TTC549 (cell line): Measurements from ENCODE around the gene IL17REL.
"Not testable (repeated sequence)": the region's sequence is repeated elsewhere in the genome, so short reads cannot be mapped to it uniquely, and the experiment has no call there.

Experiments
- FAIRE-seq: peaks from 2 replicates; lab custom pipeline; 2012; peaks lifted over from hg19 to GRCh38; lab: Jason Lieb, UNC

IL17REL gene

DNA sequence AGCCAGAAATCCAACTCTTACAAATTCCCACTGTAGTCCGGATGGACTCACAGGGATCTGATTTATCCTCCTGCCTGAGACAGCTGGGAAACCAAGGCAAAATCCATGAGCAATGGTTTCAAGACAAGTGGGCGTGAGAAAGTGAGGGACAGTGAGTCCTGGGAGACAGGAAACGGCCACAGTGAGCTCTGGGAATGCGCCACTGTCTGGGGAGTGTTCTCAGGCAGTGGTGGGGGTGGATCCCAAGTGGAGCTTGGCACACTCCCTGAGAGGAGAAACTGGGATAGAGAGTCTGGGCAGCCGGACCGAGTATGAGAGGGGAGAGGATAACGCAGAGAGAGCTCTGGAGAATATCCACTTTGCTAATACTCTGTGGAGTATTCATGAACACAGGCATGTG lies 9.8 kb downstream of the IL17REL start:
- no peak for FAIRE-seq

GRCh38 chr22:50001388-50002231 lies 11.0 kb downstream of the IL17REL start:
- no peak for FAIRE-seq

DNA sequence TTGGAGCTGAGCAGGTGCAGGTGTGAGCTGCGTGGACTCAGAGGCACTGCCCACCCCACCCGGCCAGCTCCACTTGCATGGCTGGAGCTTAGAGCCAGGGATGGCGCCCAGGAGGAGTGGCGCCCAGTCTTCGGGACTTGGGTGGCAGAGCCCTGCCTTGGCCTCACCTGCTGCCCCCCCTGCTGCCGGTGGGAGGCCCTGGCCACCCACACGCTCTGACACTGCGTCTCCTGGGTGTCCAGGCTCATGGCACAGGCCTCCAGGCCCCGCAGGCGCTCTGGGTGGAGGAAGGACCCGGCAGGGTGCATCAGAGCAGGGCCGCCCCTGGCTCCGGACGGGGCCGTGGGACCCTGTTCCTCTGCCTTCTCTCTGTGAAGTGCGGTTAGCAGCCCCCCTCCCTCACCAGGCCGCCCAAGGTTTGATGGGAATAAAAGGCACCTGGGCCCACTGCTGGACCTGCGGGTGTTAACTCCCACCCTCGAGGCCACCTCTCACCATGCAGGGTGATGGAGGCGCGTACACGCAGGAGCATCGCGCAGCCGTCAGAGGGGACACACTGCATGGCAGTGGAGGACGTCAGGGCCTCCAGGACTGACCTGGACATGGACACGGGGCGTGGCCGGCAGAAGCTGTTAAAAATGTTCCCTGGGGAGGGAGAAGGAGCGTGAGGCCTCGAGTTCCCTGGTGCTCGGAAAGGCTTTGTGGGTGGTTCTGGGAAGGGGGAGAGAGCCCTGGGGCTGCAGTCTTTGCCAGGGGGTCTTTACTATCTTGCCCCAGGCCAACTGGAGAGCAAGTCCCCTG lies 11.8 kb downstream of the IL17REL start:
- FAIRE-seq = no peak

DNA sequence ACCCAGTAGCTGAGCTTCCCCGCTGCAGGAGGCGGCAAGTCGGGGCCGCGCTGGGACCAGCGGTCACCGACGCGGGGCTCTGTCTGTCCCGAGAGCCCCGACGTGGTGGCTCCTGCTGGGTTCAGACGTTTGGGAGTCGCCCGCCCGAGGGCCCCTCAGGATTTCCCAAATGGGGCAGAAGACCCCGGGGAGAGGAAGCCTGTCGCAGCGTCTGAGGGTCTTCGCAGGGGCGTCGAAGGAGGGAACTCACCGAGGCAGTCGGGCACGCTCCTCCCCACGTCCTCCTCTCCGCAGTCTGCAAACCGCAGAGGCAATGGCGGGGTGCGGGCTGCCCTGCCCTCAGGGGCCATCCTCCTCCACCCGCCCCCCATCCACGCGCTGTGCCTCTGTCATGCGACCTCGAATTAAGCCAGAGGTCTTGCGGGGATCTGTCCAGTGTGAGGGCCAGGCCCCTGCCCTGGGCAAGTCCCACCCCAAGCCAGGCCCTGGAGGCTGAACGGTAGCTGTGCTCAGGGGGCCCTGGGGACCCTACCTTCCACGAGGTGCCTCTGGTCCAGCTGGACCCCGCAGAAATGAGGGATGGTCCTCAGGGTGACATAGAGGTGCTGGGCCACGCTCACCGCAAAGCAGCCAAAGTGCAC lies 12.5 kb downstream of the IL17REL start:
- FAIRE-seq = no peak

DNA sequence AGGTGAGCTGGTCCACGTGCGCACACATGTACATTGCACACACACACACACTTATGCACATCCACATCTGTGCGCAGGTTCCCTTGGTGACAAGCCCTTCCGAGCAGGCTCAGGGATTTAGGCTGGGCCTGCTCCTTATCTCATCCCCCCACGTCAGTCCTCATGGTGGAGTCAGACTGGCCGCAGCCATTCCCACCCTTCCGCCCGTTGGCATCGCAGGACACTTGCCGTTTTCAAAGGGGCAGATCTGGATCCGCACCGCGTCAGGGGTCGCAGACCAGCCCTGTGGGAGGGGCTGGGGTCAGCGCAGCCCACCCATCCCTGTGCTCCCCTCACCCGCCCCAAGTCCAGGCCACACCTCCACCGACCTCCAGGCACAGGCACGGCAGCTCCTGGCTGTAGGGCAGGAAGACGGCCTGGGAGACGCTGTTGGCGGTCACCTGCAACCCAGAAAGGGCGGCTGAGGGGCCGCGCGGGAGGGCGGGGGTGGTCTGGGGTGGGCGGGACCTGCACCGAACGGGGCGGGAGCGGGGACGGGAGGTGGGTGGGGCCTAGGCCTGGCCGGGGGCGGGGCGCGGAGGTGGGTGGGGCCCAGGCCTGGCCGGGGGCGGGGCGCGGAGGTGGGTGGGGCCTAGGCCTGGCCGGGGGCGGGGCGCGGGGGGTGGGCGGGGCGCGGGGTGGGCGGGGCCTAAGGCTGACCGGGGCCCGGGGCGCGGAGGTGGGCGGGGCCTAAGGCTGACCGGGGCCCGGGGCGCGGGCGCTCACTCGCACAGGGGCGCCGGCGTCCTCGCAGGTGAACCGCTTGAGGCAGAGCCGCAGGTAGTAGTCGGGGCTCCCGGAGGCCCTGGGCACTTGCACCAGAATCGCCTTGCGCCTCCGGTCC lies 13.3 kb downstream of the IL17REL start:
- FAIRE-seq = no peak

DNA sequence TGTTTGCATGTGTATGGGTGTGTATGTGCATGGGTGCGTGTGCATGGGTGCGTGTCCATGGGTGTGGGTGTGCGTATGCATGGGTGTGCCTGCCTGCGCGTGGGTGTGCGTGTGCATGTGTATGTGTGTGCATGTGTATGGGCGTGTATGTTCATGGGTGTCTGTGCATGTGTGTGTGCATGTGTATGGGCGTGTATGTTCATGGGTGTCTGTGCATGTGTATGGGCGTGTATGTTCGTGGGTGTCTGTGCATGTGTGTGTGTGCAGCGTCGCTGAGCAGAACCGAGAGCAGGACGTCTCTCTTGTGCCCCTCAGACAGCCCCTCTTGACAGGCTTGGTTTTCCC lies 13.9 kb downstream of the IL17REL start:
- no peak for FAIRE-seq

DNA sequence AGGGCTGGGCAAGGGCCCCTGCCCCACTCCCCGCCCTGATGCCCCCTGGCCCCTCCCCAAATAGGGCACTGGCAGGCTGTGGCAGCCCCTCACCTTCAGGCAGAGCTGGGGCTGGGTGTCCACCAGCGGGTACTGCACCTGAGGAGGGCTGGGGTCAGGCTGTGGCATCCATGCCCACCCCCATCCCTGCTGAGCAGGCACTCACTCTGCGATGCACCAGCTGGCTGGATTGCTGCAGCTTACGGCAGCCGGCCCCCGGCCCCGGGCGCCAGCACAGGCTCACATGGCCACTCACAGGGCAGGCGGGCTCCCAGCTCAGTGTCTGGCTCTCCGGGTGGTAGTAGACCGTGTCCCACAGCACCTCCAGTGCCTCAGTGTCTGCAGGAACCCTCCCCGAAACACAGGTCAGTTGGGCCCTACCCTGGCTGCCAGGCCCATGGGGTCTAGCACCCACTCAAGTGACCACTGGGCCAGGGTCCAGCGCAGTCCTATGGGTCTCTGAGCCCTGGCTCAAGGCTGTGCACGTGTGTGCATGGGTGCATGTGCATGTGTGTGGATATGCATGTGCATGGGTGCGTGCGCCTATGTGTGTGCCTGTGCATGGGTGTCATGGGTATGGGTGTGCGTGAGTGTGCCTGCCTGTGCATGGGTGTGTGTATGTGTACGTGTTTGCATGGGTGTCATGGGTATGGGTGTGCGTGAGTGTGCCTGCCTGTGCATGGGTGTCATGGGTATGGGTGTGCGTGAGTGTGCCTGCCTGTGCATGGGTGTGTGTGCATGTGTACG lies 14.4 kb downstream of the IL17REL start:
- no peak for FAIRE-seq

DNA sequence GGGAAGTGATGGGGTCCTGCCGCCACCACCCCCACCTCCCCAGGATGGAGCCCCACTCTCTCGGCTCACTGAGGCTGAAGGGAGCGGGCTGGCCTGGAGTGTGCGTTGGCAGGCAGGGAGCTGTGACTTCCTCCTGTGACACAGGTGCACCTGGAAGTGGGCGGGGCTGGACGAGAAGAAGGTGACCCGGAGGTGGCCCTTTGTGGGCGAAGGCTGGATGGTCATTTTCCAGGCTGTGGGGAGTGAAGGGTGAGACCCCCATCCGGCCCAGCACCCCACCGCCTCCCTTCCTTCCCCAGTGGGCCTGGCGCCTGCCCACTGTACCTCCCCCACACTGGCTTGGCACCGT lies 15.3 kb downstream of the IL17REL start:
- no peak for FAIRE-seq

DNA sequence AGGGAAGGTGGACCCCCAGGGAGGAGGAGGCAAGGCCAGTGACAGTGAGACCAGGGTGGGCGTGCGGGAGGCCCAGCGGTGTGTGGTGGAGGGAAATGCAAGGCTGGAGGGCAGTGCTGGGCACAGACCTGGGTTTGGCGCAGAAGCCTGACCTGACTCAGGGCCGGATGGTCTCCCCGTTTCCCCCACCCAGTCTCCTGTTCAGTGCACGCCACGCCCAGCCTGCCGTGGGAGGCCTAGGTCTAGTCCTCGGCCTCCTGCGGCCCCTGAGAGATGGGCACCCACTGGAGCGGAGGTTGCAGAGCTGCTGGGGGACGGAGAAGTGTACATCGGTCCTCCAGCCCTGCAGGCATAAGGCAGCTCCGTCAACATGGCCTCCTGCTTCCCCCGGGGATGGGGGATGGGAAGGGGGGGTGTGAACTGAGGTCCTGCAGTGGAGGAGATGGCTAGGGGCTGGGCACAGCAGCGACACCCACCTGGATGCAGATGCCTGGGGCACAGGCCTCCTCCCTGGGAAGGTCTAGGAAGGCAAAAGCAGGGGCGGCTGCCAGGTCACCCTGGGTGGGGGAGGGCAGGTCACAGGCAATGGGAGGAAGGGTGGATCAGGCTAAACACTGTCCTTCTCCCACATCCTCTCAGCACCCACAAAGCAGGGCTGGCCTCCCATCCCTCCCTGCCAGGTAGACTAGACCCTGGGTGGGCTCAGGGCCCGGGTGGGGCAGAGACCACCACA lies 15.9 kb downstream of the IL17REL start:
- no peak for FAIRE-seq

- FAIRE-seq = no peak
Measured at GRCh38 chr22:49996119-49996517, 16.4 kb downstream of the IL17REL start.

DNA sequence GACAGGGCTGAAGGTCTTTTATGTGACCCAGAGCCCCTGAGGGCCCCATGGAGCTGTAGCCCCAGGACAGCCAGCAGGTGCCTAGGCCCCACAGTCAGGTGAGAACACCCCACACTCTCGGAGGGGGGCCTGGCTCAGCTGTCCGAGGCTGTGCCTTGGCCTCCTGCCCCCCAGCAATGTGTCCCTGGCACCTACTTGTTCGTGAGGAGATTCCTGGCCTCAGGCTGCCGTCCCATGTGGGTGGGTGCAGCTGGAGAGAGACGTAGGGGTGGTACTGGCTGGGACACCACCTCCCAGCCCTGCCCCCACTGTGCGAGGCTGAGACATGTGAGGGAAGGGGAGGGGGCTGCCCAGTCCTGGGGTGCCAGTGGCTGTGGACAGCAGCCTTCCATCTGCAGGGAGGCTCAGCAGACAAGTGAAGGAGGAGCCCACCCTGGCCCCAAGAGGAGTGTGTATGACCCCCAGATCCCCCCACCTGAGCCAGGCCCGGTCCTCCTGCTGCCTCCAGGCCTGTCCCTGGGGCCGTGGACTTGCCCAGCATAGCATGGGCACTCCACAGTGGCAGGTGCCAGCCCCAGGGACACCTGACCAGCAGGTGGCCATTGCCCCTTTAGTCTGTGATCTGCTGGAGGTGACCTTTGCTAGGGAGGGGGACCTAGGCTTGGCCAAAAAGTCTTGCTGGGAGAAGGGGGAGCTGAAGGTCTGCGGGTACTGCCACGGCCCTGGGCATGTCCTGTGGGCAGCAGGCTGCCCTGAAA lies 17.0 kb downstream of the IL17REL start:
- FAIRE-seq = no peak

DNA sequence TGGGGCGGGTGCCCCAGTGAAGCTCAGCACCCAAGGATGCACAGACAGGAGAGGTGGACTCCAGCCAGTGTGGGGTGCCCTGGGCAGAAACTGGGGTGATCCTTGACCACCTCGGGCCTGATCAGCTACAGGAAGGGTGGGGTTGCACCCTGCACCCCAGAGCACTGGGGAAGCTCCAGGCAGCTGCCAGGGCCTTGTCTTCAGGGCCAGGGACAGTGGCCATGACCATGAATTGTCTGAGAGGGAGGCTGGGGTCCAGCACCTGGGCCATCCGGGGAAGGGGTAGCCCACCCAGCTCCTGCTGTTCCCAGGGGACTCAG lies 17.6 kb downstream of the IL17REL start:
- no peak for FAIRE-seq

DNA sequence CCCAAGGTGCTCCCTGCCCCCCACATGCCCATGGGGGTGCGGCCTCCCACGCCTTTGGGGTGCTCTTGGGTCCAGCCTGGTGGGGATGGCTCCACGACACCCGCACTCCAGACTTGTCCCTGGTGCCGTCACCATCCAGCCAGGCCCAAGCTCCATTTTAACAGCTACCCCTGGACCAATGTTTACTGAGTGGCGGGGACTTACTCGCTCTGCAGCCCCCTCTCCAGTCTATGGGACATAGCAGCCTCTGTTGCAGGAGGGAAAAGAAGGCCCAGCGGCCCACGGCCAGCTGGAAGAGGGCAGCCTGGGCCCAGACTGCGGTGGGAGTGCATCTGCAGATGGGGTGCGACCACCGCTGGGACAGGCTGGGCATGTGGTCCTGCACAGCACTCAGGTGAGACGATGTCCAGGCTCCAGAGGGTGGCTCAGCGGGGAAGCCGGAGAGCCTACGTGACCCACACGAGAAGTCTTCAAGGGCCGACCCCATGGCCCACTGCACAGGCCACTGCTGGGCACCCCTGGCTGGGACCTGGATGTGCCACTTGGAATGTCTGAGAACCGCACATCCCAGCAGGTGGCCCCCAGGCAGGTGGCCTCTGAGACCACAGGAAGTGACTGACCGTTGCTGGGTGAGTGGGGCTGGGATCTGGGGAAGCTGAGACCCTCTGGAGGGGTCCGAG lies 18.1 kb downstream of the IL17REL start:
- FAIRE-seq = no peak

GRCh38 chr22:49993649-49994360 lies 18.8 kb downstream of the IL17REL start:
- FAIRE-seq = no peak

DNA sequence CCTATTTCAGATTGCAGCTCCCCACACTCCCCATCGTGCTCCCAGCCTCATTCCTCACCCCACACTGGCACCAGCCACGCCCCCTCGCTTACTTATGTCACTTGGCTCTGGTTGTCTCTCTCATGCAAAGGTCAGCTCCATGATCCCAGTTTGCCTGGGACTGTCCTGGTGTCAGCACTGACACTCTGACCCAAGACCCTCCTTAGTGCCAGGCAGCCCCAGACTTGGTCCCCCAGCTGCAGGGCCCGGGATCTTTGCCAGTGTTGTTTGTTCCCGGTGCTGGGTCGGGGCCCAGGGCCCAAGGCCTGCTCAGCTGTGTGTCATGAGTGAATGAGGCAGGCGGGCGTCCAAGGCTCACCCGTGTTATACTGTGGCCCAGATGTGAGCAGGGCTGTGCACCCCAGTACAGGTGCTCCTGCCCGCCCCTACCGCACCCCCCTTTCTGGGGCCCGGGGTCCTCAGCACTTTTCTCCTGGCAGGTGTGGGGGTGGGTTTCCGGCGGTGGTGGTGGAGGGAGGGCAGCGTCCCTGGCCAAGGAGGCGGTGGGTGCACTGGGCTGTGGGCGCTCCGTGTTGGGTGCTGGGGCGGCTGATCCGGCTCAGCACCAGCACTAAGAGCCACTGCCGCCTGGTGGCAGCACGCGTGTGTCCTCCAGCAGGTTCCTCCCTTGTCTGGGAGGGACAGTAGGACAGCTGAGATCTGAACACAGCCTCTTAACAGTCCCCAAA lies 19.5 kb downstream of the IL17REL start:
- no peak for FAIRE-seq

- FAIRE-seq = no peak
Measured at GRCh38 chr22:49991907-49992533, 20.5 kb downstream of the IL17REL start.

GRCh38 chr22:49991167-49991566 lies 21.4 kb downstream of the IL17REL start:
- FAIRE-seq = no peak

DNA sequence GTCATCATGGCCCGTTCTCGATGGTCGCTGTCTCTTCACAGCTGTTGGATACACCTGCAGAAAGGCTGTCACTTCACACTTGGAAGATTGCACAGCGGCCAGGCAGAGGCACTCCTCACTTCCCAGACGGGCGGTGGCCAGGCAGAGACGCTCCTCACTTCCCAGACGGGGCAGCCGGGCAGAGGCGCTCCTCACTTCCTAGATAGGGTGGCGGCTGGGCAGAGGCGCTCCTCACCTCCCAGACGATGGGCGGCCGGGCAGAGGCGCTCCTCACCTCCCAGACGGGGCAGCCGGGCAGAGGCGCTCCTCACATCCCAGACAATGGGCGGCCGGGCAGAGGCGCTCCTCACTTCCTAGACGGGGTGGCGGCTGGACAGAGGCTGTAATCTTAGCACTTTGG lies 22.7 kb downstream of the IL17REL start:
- FAIRE-seq = not testable (repeated sequence)
